SJCRH30 (cell line): Measurements from ENCODE around the gene RAP2B. TPM values are rescaled to one million over a fixed set of nuclear protein-coding genes. Genes with fewer than 3 reads are reported as not detected.

Experiments used
- DNase-seq, 2 experiments: peaks; one replicate each; pipeline ENCODE4 v3.0.0-alpha.2; 2015 to 2020
- H3K27ac ChIP-seq: fragments of 250-450 bp; sonication (Bioruptor Pico); 2 replicates; pipeline ENCODE4 v1.5.1; 2020; ENCODE audit warnings: mild to moderate bottlenecking, moderate library complexity
- H3K27me3 ChIP-seq: fragments of 250-450 bp; sonication (Bioruptor Pico); 2 replicates; pipeline ENCODE4 v1.5.1; 2020; ENCODE audit warnings: mild to moderate bottlenecking, moderate library complexity
- H3K36me3 ChIP-seq: fragments of 250-450 bp; sonication (Bioruptor Pico); 2 replicates; pipeline ENCODE4 v1.5.1; 2020; ENCODE audit warnings: mild to moderate bottlenecking, moderate library complexity
- H3K4me1 ChIP-seq: fragments of 250-450 bp; sonication (Bioruptor Pico); 2 replicates; pipeline ENCODE4 v1.5.1; 2020; ENCODE audit warnings: mild to moderate bottlenecking, moderate library complexity
- H3K4me3 ChIP-seq: fragments of 250-450 bp; sonication (Bioruptor Pico); 2 replicates; pipeline ENCODE4 v1.5.1; 2020; ENCODE audit warnings: mild to moderate bottlenecking, moderate library complexity
- H3K9me3 ChIP-seq: fragments of 250-450 bp; sonication (Bioruptor Pico); replicated peaks from 2 replicates; pipeline ENCODE4 v1.5.1; 2020; ENCODE audit warnings: mild to moderate bottlenecking, moderate library complexity
- total RNA-seq: library from RNA; depleted of rRNA; stranded (reverse); fragments of >200 nt; shearing (Covaris generic); gene quantifications from 2 replicates; pipeline ENCODE4 v1.2.3, GENCODE V29; 2014

Gene RAP2B
- total RNA-seq, 1 experiment from 2014 or later = 13.9 TPM

DNA sequence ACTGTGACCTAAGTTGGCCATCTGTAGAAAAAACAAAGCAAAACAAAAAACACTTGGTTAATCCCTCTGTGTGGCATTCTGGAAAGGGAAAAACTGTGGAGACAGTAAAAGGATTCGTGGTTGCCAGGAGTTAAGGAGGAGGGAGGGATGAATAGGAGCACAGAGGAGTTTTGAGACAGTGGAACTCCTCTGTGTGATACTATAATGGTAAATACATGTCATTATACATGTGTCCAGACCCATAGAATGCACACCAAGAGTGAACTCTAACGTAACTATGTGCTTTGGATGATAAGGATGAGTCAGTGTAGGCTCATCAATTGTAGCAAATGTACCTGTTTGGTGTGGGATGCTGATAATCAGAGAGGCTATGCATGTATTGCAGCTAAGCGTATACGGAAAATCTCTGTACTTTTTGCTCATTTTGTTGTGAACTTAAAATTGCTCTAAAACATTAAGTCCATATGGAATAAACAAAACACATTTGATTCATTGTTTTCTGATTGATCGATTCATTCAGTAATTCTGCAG is 33.4 kb downstream of the RAP2B start:
- no peak overlapping the region for H3K4me3 ChIP-seq
- no peaks in the 10 kb centered on the region for H3K4me1 ChIP-seq
- no peak for DNase-seq
- H3K27me3 ChIP-seq = no peaks in the 10 kb centered on the region
- H3K9me3 ChIP-seq = no peaks in the 10 kb centered on the region
- no peak overlapping the region for H3K27ac ChIP-seq
- no peaks in the 10 kb centered on the region for H3K36me3 ChIP-seq

DNA sequence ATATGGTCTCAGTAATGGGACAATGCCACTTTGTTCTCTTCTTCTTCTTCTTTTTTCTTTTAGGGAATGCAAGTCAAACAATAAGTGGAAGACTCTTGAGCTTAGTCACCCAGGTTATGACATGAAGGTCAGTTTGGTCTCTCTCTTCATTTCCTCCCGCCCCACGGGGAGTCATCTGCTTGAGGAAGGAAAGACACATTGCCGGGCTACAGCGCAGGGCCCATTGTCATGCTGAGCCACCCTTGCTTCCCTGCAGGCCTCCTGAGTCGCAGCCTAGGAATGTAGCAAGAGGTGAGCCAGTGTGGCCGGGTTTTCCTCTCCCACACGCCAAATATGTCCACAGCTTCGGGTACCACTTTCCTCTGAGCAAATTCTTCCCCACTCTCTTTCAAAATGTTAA is 47.6 kb downstream of the RAP2B start:
- Histone ChIP-seq H3K9me3 (no peaks in the 10 kb centered on the region), H3K27ac (no peak overlapping the region)

DNA sequence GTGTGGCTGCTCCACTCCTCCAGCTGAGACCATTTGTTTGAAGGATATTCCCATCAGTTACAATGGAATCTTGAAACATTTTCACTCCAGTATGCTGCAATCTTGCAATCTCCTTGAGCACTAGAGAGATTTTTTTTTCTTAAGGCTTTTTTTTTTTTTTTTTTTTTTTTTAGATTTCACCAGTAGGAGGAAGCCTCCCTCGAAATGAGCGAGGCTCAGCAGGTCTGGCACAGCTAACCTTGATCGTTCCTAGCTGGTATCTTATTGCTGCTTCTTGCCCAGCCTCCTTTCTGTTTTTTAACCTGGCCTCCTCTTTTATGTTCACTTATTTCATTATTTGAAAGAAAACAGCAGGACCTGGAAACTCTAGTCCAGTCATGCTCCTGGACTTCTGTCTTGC is 48.1 kb downstream of the RAP2B start:
- Histone ChIP-seq H3K27ac (no peak overlapping the region), H3K4me3 (no peak overlapping the region), H3K36me3 (no peaks in the 10 kb centered on the region), H3K4me1 (no peaks in the 10 kb centered on the region), H3K27me3 (no peaks in the 10 kb centered on the region), H3K9me3 (no peaks in the 10 kb centered on the region)
- no peak for DNase-seq

More for the DNA sequence above, 47.6 kb downstream of the RAP2B start:
- no peaks in the 10 kb centered on the region for H3K4me1 ChIP-seq
- no peaks in the 10 kb centered on the region for H3K27me3 ChIP-seq
- H3K36me3 ChIP-seq = no peaks in the 10 kb centered on the region
- no peak overlapping the region for H3K4me3 ChIP-seq
- peak; percentile 9 to 17 for DNase-seq

DNA sequence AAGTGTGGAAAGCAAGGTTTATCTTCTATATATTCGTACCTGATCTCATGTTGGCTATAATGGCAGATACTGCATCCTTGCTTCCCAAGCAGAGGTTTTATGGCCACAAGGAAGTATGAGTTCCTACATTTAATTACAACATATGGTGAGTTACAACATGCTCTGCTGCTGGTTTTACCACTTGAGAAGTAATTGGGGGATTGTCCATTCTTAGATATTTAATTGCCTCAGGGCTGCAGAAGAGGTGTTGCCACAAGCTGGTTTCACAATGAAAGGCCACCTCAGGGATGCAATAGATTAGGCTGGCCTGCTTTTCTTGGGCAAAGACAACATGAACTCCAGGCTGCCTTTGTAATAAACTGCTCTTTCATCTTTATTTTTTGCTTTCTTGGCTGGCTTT is 48.6 kb downstream of the RAP2B start:
- H3K36me3 ChIP-seq = no peaks in the 10 kb centered on the region

DNA sequence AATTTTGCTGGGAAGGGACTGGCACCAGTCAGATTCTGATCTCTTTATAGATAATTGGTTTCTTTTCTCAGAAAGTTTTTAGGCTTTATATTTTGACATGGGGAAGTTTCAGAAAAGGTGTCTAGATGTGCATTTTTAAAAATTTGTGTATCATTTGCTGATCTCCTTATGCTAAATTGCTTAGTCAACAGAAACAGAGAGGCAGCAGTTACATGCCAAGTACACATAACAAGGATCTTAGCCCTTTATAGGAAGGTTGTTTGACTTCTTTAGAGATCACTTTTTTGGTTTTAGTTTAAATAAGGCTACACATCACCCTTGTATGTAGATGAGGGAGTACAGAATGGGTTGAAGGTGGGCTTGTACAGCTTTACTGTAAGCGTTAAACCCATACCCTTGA is 53.5 kb downstream of the RAP2B start:
- Histone ChIP-seq H3K4me3 (no peak overlapping the region), H3K27ac (no peak overlapping the region), H3K36me3 (no peaks in the 10 kb centered on the region), H3K27me3 (no peaks in the 10 kb centered on the region), H3K9me3 (no peaks in the 10 kb centered on the region), H3K4me1 (no peaks in the 10 kb centered on the region)
- no peak for DNase-seq

More for the DNA sequence above, 48.6 kb downstream of the RAP2B start:
- H3K27ac ChIP-seq = no peak overlapping the region
- no peaks in the 10 kb centered on the region for H3K9me3 ChIP-seq
- H3K4me3 ChIP-seq = no peak overlapping the region
- H3K4me1 ChIP-seq = no peaks in the 10 kb centered on the region
- DNase-seq = no peak
- no peaks in the 10 kb centered on the region for H3K27me3 ChIP-seq

DNA sequence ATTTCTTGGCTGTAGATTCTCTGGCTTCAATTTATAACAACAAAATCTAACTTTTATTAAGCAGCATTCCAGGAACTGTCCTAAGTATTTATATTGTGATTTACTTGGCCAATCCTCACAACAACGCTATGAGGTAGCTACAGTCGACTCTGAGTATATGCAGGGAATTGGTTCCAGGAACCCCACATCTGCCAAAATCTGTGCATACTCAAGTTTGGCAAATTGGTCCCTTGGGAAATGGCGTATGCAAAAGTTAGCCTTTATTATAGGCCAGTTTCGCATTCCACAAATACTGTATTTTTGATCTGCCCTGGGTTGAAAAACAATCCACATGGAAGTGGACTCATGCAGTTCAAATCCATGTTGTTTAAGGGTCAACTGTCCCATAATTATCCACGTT is 53.9 kb downstream of the RAP2B start:
- no peak overlapping the region for H3K27ac ChIP-seq
- DNase-seq = peak; percentile 7 to 10
- no peaks in the 10 kb centered on the region for H3K36me3 ChIP-seq
- no peak overlapping the region for H3K4me3 ChIP-seq
- H3K27me3 ChIP-seq = no peaks in the 10 kb centered on the region
- no peaks in the 10 kb centered on the region for H3K4me1 ChIP-seq
- H3K9me3 ChIP-seq = no peaks in the 10 kb centered on the region

DNA sequence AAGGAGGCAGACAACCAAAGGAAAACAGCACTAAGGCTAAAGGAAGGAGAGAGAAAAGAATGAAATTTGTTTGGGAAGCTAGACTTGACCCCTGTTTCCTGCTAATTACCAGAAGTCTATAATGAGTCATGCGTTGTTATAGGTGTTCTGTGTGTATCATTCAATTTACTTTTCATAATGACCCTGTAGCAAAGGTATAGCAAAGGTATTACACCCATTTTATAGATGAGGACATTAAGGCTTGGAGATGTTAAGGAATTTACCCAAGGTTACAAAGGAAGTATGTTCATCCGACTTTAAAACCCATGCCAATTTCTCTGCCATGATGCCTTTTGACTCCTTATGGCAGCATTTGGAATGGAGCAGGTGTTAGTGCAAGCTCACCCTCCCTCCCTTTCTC is 54.9 kb downstream of the RAP2B start:
- H3K27me3 ChIP-seq = no peaks in the 10 kb centered on the region

DNA sequence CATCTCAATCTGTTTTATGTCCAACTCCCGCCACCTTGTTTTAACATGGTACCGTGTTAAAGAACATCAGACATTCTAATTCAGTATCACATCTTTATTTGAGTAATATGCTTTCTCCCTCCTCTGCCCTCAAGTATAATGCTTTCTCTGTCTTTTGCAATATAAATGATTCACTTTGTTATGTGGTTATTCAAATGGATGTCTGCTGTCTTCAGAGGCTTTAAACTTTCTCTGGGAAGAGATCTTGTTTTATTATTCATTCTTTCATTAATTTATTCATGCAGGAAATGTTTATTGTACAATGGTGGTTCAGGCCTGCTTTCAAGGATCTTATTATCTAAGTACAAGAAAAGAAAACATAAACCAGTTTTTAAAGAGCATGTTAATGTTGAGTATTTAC is 57.1 kb downstream of the RAP2B start:
- H3K36me3 ChIP-seq = no peaks in the 10 kb centered on the region
- no peak overlapping the region for H3K4me3 ChIP-seq
- H3K4me1 ChIP-seq = 0 out of 2 replicates have a peak, but pooled peaks cover 4% of the 10 kb centered on the region
- H3K27ac ChIP-seq = no peak overlapping the region
- DNase-seq = no peak
- no peaks in the 10 kb centered on the region for H3K9me3 ChIP-seq
- no peaks in the 10 kb centered on the region for H3K27me3 ChIP-seq

More for the DNA sequence above, 54.9 kb downstream of the RAP2B start:
- H3K27ac ChIP-seq = no peak overlapping the region
- no peaks in the 10 kb centered on the region for H3K9me3 ChIP-seq
- H3K36me3 ChIP-seq = no peaks in the 10 kb centered on the region
- H3K4me1 ChIP-seq = 0 out of 2 replicates have a peak, but pooled peaks cover 3% of the 10 kb centered on the region
- no peak overlapping the region for H3K4me3 ChIP-seq
- DNase-seq = no peak
